Activated T-cell treated with anti-CD3 and anti-CD28 coated beads, Interleukin-2, amount 50 U/mL, for 24 hours (primary cell): ENCODE data around the gene ZSCAN23.
"Not testable (repeated sequence)": the region's sequence is repeated elsewhere in the genome, so short reads cannot be mapped to it uniquely, and the experiment has no call there.

Experiments
- DNase-seq: peaks from one replicate; pipeline ENCODE4 v3.0.0-alpha.2; 2020
- H3K27ac Mint-ChIP-seq: 2 replicates; pipeline ENCODE4 v1.8.0; 2020; ENCODE audit warnings: mild to moderate bottlenecking, mixed read lengths
- H3K27me3 Mint-ChIP-seq: 2 replicates; pipeline ENCODE4 v1.8.0; 2020; ENCODE audit warnings: mixed read lengths
- H3K36me3 Mint-ChIP-seq: 2 replicates; pipeline ENCODE4 v1.8.0; 2020; ENCODE audit warnings: low read depth, mixed read lengths
- H3K4me1 Mint-ChIP-seq: 2 replicates; pipeline ENCODE4 v1.8.0; 2020; ENCODE audit warnings: low read depth, mixed read lengths
- H3K4me3 Mint-ChIP-seq: 2 replicates; pipeline ENCODE4 v1.8.0; 2020; ENCODE audit warnings: mild to moderate bottlenecking, moderate library complexity, mixed read lengths
- H3K9me3 Mint-ChIP-seq: 2 replicates; pipeline ENCODE4 v1.8.0; 2020; ENCODE audit warnings: mixed read lengths

The ZSCAN23 gene

GRCh38 chr6:28408076-28408802, 35.1 kb downstream of the ZSCAN23 start:
- Mint-ChIP-seq H3K27me3 (peaks cover 53% of the 10 kb centered on the region), H3K4me3 (no peak overlapping the region), H3K27ac (peak overlapping the region; percentile 26), H3K36me3 (no peaks in the 10 kb centered on the region), H3K9me3 (no peaks in the 10 kb centered on the region), H3K4me1 (peaks cover 14% of the 10 kb centered on the region)
- DNase-seq: no peak

- Mint-ChIP-seq H3K36me3 (no peaks in the 10 kb centered on the region), H3K4me1 (peaks cover 14% of the 10 kb centered on the region), H3K4me3 (no peak overlapping the region), H3K27ac (no peak overlapping the region), H3K27me3 (peaks cover 58% of the 10 kb centered on the region), H3K9me3 (no peaks in the 10 kb centered on the region)
- no peak for DNase-seq
Measured at GRCh38 chr6:28407401-28407800, 35.9 kb downstream of the ZSCAN23 start.

GRCh38 chr6:28403923-28404322, 39.4 kb downstream of the ZSCAN23 start:
- H3K27me3 Mint-ChIP-seq: peaks cover 55% of the 10 kb centered on the region
- not testable (repeated sequence) for H3K4me3 Mint-ChIP-seq, DNase-seq, H3K27ac Mint-ChIP-seq, H3K9me3 Mint-ChIP-seq
- peaks cover 12% of the 10 kb centered on the region for H3K36me3 Mint-ChIP-seq
- H3K4me1 Mint-ChIP-seq: peaks cover 20% of the 10 kb centered on the region

- Mint-ChIP-seq H3K27me3 (peaks cover 55% of the 10 kb centered on the region), H3K4me3 (no peak overlapping the region), H3K4me1 (peaks cover 19% of the 10 kb centered on the region), H3K27ac (no peak overlapping the region), H3K36me3 (peaks cover 26% of the 10 kb centered on the region), H3K9me3 (no peaks in the 10 kb centered on the region)
- DNase-seq: no peak
Measured at GRCh38 chr6:28402197-28402596, 41.1 kb downstream of the ZSCAN23 start.

GRCh38 chr6:28401172-28401571, 42.1 kb downstream of the ZSCAN23 start:
- no peak overlapping the region for H3K4me3 Mint-ChIP-seq
- H3K27me3 Mint-ChIP-seq: peaks cover 45% of the 10 kb centered on the region
- no peaks in the 10 kb centered on the region for H3K9me3 Mint-ChIP-seq
- no peak for DNase-seq
- H3K27ac Mint-ChIP-seq: no peak overlapping the region
- peaks cover 30% of the 10 kb centered on the region for H3K4me1 Mint-ChIP-seq
- peaks cover 36% of the 10 kb centered on the region for H3K36me3 Mint-ChIP-seq

GRCh38 chr6:28400122-28400451, 43.2 kb downstream of the ZSCAN23 start:
- H3K27ac Mint-ChIP-seq: peak overlapping the region; percentile 95
- peaks cover 47% of the 10 kb centered on the region for H3K36me3 Mint-ChIP-seq
- no peak for DNase-seq
- H3K4me3 Mint-ChIP-seq: peak overlapping the region; percentile 96
- H3K9me3 Mint-ChIP-seq: no peaks in the 10 kb centered on the region
- peaks cover 40% of the 10 kb centered on the region for H3K4me1 Mint-ChIP-seq
- peaks cover 39% of the 10 kb centered on the region for H3K27me3 Mint-ChIP-seq

- no peaks in the 10 kb centered on the region for H3K9me3 Mint-ChIP-seq
- peaks cover 43% of the 10 kb centered on the region for H3K4me1 Mint-ChIP-seq
Measured at GRCh38 chr6:28399350-28400121, 43.8 kb downstream of the ZSCAN23 start, which contains the start of gene ZSCAN12. TSS of gene ZSCAN12 (minus strand) at chr6:28399747. CDS start at chr6:28398405, 1,342 bp downstream.

GRCh38 chr6:28395918-28396317, 47.4 kb downstream of the ZSCAN23 start:
- no peak overlapping the region for H3K4me3 Mint-ChIP-seq
- DNase-seq: no peak
- H3K27ac Mint-ChIP-seq: no peak overlapping the region
- peaks cover 85% of the 10 kb centered on the region for H3K36me3 Mint-ChIP-seq
- peaks cover 50% of the 10 kb centered on the region for H3K4me1 Mint-ChIP-seq
- peaks cover 7% of the 10 kb centered on the region for H3K27me3 Mint-ChIP-seq
- H3K9me3 Mint-ChIP-seq: no peaks in the 10 kb centered on the region

More at GRCh38 chr6:28399350-28400121, 43.8 kb downstream of the ZSCAN23 start, which contains the start of gene ZSCAN12:
- Mint-ChIP-seq H3K36me3 (peaks cover 53% of the 10 kb centered on the region), H3K27ac (peak within 1 kb of the TSS; percentile 95), H3K4me3 (peak within 1 kb of the TSS; percentile 96), H3K27me3 (peaks cover 38% of the 10 kb centered on the region)
- peak; percentile 90 for DNase-seq

- Mint-ChIP-seq H3K4me1 (peaks cover 43% of the 10 kb centered on the region), H3K36me3 (peaks cover 92% of the 10 kb centered on the region), H3K27ac (no peak overlapping the region), H3K9me3 (no peaks in the 10 kb centered on the region), H3K27me3 (no peaks in the 10 kb centered on the region), H3K4me3 (no peak overlapping the region)
- DNase-seq: no peak
Measured at GRCh38 chr6:28393912-28394662, 49.2 kb downstream of the ZSCAN23 start.

- no peak for DNase-seq
- H3K4me1 Mint-ChIP-seq: peaks cover 19% of the 10 kb centered on the region
- H3K4me3 Mint-ChIP-seq: no peak overlapping the region
- H3K9me3 Mint-ChIP-seq: no peaks in the 10 kb centered on the region
- H3K27ac Mint-ChIP-seq: no peak overlapping the region
- no peaks in the 10 kb centered on the region for H3K27me3 Mint-ChIP-seq
- H3K36me3 Mint-ChIP-seq: peaks cover 94% of the 10 kb centered on the region
Measured at GRCh38 chr6:28390688-28391087, 52.6 kb downstream of the ZSCAN23 start.

- no peak for DNase-seq
- peaks cover 96% of the 10 kb centered on the region for H3K36me3 Mint-ChIP-seq
- H3K4me3 Mint-ChIP-seq: no peak overlapping the region
- H3K27me3 Mint-ChIP-seq: no peaks in the 10 kb centered on the region
- peaks cover 3% of the 10 kb centered on the region for H3K9me3 Mint-ChIP-seq
- H3K27ac Mint-ChIP-seq: no peak overlapping the region
- H3K4me1 Mint-ChIP-seq: peaks cover 21% of the 10 kb centered on the region
Measured at GRCh38 chr6:28384143-28384533, 59.2 kb downstream of the ZSCAN23 start.

- H3K4me3 Mint-ChIP-seq: peak overlapping the region; percentile 64
Measured at GRCh38 chr6:28383235-28384142, 59.8 kb downstream of the ZSCAN23 start.

More at GRCh38 chr6:28383235-28384142, 59.8 kb downstream of the ZSCAN23 start:
- Mint-ChIP-seq H3K4me1 (peaks cover 19% of the 10 kb centered on the region), H3K27ac (peak overlapping the region; percentile 63), H3K36me3 (peaks cover 93% of the 10 kb centered on the region), H3K27me3 (no peaks in the 10 kb centered on the region), H3K9me3 (peaks cover 3% of the 10 kb centered on the region)
- DNase-seq: peak; percentile 61
